Right atrium auricular region (tissue), 2 donors: ENCODE data around the gene TRHDE. TPM values are rescaled to one million over a fixed set of nuclear protein-coding genes. Genes with fewer than 3 reads are reported as not detected.

Experiments used
- DNase-seq: peaks from one replicate; pipeline ENCODE4 v3.0.0-alpha.2; 2019; ENCODE audit warnings: low spot score
- H3K27ac ChIP-seq, 2 donors: fragments of 200-600 bp; sonication (generic); 1 replicate in 1 of 2; 2 replicates in 1 of 2; pipeline ENCODE4 v1.5.1; 2016 to 2019
- H3K27me3 ChIP-seq, 2 donors: fragments of 200-600 bp; sonication (generic); one replicate each; pipeline versions ENCODE4 v1.5.1 to v1.6.0; 2017 to 2019
- H3K36me3 ChIP-seq: fragments of 200-600 bp; sonication (generic); one replicate; pipeline ENCODE4 v1.5.1; 2016
- H3K4me1 ChIP-seq, 2 donors: fragments of 200-600 bp; sonication (generic); one replicate each; pipeline versions ENCODE4 v1.5.1 to v1.6.0; 2017 to 2019
- H3K4me3 ChIP-seq, 2 donors: fragments of 200-600 bp; sonication (generic); 1 replicate in 1 of 2; 2 replicates in 1 of 2; pipeline ENCODE4 v1.5.1; 2017 to 2019; ENCODE audit warnings: mild to moderate bottlenecking in 1 of 2, moderate library complexity in 1 of 2
- H3K9me3 ChIP-seq, 2 donors: fragments of 200-600 bp; sonication (generic); one replicate each; pipeline ENCODE4 v1.5.1; 2019
- total RNA-seq, 2 donors: library from RNA; depleted of rRNA; stranded (reverse); fragments of >200 nt; gene quantifications; one replicate each; pipeline ENCODE4 v1.1.0, GENCODE V29; 2016
- TF ChIP-seq, protein P1 (sequence below), 2 donors: fragments of 200-600 bp; sonication (generic); IDR thresholded peaks; one replicate each; pipeline ENCODE4 v1.5.1; 2019; ENCODE audit warnings: antibody characterized with exemption in 2 of 2

TRHDE gene
- total RNA-seq, 2 donors from 2014 or later = 0.37 to 3.4 TPM

DNA sequence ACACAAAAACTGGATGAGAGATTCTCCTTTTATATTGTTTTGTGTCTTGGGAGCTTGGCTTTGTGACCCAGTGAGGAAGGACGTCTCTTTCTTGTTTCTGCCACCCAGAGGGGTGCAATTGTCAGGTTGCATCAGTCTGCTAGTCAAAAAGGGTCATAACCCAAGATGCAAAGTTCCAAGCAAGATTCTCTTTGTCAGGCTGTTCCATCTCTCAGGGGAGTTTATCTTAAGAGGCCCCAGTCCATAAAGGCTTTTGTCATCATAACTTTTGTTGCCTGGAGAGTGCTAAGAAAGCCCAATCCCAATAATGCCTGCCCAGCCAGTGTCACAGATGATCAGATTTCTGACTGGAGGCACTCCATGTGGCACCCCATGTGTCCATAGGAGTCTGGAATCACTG is 444.9 kb downstream of the TRHDE start:
- no peak overlapping the region for H3K4me3 ChIP-seq
- DNase-seq = no peak
- TF ChIP-seq, protein P1, sequence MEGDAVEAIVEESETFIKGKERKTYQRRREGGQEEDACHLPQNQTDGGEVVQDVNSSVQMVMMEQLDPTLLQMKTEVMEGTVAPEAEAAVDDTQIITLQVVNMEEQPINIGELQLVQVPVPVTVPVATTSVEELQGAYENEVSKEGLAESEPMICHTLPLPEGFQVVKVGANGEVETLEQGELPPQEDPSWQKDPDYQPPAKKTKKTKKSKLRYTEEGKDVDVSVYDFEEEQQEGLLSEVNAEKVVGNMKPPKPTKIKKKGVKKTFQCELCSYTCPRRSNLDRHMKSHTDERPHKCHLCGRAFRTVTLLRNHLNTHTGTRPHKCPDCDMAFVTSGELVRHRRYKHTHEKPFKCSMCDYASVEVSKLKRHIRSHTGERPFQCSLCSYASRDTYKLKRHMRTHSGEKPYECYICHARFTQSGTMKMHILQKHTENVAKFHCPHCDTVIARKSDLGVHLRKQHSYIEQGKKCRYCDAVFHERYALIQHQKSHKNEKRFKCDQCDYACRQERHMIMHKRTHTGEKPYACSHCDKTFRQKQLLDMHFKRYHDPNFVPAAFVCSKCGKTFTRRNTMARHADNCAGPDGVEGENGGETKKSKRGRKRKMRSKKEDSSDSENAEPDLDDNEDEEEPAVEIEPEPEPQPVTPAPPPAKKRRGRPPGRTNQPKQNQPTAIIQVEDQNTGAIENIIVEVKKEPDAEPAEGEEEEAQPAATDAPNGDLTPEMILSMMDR (IDR thresholded peaks at IDR 0.05) = no peak
- H3K27ac ChIP-seq = no peak overlapping the region
- H3K27me3 ChIP-seq = no peaks in the 10 kb centered on the region
- H3K4me1 ChIP-seq = no peaks in the 10 kb centered on the region
- H3K36me3 ChIP-seq = no peaks in the 10 kb centered on the region
- no peaks in the 10 kb centered on the region for H3K9me3 ChIP-seq
